ENCODE data around the gene TEAD2.
A peak's percentile ranks its signal among the peaks of the same experiment; 100 is the strongest.
"Not testable (repeated sequence)": the region's sequence is repeated elsewhere in the genome, so short reads cannot be mapped to it uniquely, and the experiment has no call there.

TEAD2 gene

DNA sequence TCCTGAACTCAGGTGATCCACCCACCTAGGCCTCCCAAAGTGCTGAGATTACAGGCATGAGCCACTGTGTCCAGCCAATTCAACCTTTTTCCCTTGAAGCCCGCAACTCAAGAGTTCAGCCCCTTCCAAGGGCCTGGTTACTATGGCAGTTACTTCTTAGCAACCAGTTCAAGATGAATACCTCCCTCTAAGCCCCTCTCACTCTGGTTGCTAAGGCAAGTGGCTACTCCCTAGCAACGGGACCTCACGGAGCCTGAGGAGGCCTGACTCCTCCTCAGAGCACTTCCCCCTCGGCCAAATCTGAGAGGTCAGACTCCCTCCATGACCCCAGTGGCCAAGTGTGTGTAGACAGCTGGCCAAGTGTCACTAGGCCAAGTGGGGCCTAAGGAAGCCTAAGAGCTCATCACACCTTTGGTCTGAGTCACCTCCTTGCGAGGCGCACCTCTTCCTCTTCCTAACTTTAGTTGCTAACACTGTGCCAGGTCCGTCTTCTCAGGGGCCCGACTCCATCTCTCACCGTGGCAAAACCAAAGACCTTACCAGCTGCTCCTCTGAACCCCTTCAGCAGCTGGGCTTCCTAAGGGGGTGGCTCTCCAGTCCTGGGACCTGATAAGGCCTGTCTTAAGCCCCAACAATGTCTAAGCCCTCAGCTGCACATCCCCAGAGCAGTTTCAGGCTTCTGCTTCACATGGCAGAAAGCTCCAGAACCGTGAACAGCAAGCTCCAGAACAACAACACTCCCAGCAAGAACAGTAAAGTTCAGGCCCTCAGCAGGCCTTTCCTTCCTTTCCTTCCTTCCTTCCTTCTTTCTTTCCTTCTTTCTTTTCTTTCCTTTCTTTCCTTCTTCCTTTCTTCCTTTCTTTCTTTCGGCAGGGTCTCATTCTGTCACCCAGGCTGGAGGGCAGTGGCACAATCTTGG, 17.5 kb downstream of the TEAD2 start:
- DNase-seq, result no peak

- no peak for DNase-seq
These were observed 19.1 kb downstream of the TEAD2 start for GRCh38 chr19:49343123-49343522.

DNA sequence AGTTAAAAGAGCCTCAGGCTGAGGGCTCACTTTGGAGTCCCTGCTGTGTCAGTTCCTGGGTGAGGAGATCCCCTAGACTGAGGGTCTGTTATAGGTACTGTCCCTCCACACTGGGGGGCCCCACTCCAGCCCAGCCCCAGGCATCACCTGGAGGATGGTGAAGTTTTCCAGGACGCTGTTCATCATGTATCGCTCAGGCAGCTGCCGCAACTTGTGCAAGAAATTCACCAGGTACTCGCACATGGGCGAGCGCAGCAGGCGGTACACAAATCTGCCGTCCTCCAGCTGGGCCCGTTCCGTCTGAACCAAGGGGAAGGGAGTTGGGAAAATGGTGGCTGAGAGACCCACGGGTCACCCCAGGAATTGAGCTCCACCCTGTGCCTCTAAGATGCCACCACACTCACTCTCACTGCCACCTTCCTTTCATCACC, 19.9 kb downstream of the TEAD2 start:
- no peak for DNase-seq

DNA sequence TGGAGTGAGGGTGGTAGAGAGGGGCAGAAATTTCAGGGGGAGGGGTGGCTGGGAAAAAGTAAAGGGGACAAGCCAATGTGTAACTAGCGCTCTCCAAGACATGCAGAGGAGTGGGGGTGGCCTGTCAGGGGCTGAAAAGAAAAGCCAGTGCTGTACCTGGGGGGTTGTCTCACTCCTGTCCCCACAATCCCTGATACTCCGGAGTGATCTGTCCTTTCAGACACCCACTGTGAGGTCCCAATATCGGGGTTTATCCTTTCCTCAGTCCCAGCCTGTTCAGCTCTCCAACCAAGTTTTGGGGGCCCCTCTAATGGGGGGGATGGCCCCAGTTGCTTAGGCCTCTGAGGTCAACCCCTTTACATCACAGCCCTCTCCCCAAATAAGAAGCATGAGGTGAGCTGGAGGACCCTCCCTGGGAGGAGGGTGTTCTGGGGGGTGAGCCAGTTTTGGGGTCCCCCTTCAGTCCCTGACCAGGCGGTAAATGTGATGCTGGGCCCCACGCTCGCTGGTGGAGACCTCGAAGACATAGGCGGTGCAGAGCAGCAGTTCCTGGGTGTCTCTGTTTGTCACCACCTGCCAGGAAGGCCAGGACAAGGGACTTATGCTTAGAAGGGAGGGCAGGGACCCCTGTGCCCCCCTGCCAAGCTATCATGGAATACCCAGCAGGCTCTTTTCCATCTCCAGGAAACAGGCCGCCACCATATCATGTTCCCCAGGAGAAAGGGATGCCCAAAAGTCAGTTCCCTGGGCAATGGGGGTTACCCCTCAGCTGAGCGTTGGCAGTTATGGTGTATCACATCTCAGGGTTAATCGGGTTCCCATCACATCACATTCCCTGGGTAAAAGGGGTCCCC, 21.1 kb downstream of the TEAD2 start:
- no peak for DNase-seq

- peak in 1 of 2 experiments; percentile 31 for DNase-seq
These were observed 21.9 kb downstream of the TEAD2 start for GRCh38 chr19:49340069-49340864.

GRCh38 chr19:49339301-49340068, 22.7 kb downstream of the TEAD2 start:
- peak; percentile 87 to 91 for DNase-seq

DNA sequence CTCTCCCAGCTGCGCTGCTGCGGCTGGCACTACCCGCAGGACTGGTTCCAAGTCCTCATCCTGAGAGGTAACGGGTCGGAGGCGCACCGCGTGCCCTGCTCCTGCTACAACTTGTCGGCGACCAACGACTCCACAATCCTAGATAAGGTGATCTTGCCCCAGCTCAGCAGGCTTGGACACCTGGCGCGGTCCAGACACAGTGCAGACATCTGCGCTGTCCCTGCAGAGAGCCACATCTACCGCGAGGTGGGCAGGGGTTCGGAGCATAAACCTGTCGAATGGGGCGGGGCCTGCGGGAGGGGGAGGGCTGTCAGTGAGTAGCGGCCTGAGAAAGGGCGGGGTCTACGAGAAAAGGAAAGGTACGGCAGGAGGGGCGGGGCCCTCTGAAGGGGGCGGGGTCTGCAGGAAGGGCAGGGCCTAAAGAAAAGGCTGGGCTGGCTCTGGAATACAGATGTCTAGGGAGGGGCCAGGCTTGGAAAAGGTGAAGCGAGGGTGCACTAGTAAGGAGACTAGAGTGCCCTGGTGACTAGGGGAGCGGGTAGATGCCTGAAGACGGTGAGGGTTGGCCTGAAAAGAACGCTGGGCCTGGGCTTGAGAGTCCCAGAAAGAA, 23.4 kb downstream of the TEAD2 start:
- DNase-seq, result peak; percentile 50 to 58

GRCh38 chr19:49338023-49338677, 24.1 kb downstream of the TEAD2 start:
- DNase-seq, result no peak

- DNase-seq, result no peak
These were observed 24.8 kb downstream of the TEAD2 start for GRCh38 chr19:49337267-49338022.

GRCh38 chr19:49336482-49337266, 25.5 kb downstream of the TEAD2 start:
- no peak for DNase-seq

GRCh38 chr19:49335784-49336481, 26.3 kb downstream of the TEAD2 start:
- DNase-seq, result no peak

- DNase-seq, result no peak
These were observed 27.0 kb downstream of the TEAD2 start, which contains the start of gene CD37 for GRCh38 chr19:49335071-49335783. TSS of gene CD37 (plus strand) at chr19:49335406. CDS start at chr19:49335541, 135 bp downstream.

DNA sequence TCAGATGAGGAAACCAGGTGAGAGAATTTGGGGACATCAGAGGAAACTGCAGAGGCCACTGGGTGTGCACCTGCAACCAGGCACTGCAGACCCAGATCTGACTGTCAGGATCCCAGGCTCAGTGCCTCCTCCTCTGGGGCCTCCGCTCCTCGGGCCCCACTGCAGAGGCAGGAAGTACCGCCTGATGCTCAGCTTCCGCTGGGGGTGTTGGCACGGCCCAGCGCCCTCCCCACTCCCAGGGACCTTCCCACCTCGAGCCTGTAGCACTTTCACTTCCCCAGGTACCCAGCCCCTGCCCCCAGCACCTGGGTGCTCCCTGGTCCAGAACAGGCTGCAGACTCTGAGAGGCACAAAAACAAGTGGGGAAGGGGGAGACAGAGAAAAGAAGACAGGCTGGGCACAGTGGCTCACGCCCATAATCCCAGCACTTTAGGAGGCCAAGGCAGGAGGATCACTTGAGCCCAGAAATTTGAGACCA, 28.4 kb downstream of the TEAD2 start:
- DNase-seq, result no peak

GRCh38 chr19:49333418-49333805, 28.8 kb downstream of the TEAD2 start:
- DNase-seq, result no peak

DNA sequence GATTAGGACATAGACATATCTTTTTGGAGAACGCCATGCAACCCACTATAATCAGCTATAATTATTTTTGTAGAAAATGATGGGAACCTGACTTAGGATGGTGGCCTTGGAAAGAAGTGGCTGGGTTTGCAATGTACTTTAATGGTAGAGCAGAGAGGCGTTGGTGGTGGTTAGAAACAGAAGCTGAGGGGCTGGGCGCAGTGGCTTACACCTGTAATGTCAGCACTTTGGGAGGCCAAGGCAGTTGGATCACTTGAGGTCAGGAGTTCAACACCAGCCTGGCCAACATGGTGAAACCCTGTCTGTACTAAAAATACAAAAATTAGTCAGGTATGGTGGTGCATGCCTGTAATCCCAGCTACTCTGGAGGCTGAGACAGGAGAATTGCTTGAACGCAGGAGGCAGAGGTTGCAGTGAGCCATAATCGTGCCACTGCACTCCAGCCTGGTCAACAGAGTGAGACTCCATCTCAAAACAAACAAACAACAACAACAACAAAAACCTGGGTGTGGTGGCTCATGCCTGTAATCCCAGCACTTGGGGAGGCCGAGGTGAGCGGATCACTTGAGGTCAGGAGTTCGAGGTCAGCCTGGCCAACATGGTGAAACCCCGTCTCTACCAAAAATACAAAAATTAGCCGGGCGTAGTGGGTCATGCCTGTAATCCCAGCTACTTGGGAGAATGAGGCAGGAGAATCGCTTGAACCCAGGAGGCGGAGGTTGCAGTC, 29.4 kb downstream of the TEAD2 start:
- DNase-seq, result not testable (repeated sequence)

- DNase-seq, result no peak
These were observed 30.6 kb downstream of the TEAD2 start for GRCh38 chr19:49331616-49332055.

DNA sequence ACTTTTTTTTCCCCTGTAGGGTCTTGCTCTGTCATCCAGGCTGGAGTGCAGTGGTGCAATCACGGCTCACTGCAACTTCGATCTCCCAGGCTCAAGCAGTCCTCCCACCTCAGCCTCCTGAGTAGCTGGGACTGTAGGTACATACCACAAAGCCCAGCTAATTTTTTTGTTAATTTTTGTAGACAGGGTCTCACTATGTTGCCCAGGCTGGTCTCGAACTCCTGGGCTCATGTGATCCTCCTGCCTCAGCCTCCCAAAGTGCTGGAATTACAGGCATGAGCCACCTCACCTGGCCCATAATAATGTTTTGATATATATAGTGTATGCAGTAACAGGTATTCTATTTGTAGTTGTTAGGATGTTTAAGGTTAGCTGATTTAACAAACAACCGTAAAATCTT, 31.0 kb downstream of the TEAD2 start:
- not testable (repeated sequence) for DNase-seq

All from NCI-H1930 (cell line).